Adrenal gland (tissue), 5 donors: Measurements from ENCODE around the gene CRTC3.
"Not testable (repeated sequence)": the region's sequence is repeated elsewhere in the genome, so short reads cannot be mapped to it uniquely, and the experiment has no call there.

Source experiments
- POLR2A ChIP-seq, 2 donors: fragments of 450-650 bp; IDR thresholded peaks; one replicate each; pipeline ENCODE4 v1.6.1; 2017; ENCODE audit warnings: antibody characterized with exemption in 2 of 2, mild to moderate bottlenecking in 2 of 2, moderate library complexity in 1 of 2
- TF ChIP-seq, protein P1 (sequence below), 6 experiments: fragments of 450-650 bp in 4 of 6; fragments of 200-600 bp in 2 of 6; sonication (generic) in 1 of 6; IDR thresholded peaks; 1 replicate in 5 of 6; 2 replicates in 1 of 6; pipeline versions ENCODE4 v1.5.1 to v1.8.0; 2016 to 2021; ENCODE audit warnings: antibody characterized with exemption in 6 of 6, mild to moderate bottlenecking in 2 of 6, moderate library complexity in 1 of 6
- donor health status: DM: no; HTN: no; CAD: no.

- TF ChIP-seq POLR2A (IDR thresholded peaks at IDR 0.05) = not testable (repeated sequence)
- TF ChIP-seq, protein P1, sequence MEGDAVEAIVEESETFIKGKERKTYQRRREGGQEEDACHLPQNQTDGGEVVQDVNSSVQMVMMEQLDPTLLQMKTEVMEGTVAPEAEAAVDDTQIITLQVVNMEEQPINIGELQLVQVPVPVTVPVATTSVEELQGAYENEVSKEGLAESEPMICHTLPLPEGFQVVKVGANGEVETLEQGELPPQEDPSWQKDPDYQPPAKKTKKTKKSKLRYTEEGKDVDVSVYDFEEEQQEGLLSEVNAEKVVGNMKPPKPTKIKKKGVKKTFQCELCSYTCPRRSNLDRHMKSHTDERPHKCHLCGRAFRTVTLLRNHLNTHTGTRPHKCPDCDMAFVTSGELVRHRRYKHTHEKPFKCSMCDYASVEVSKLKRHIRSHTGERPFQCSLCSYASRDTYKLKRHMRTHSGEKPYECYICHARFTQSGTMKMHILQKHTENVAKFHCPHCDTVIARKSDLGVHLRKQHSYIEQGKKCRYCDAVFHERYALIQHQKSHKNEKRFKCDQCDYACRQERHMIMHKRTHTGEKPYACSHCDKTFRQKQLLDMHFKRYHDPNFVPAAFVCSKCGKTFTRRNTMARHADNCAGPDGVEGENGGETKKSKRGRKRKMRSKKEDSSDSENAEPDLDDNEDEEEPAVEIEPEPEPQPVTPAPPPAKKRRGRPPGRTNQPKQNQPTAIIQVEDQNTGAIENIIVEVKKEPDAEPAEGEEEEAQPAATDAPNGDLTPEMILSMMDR (IDR thresholded peaks at IDR 0.05) = not testable (repeated sequence)
These were observed 5.5 kb upstream of the CRTC3 start for GRCh38 chr15:90524018-90524803.
